ENCODE results near the gene SAPCD1. TPM values are rescaled to one million over a fixed set of nuclear protein-coding genes. Genes with fewer than 3 reads are reported as not detected.
"Not testable (repeated sequence)": the region's sequence is repeated elsewhere in the genome, so short reads cannot be mapped to it uniquely, and the experiment has no call there.

The SAPCD1 gene
- polyA plus RNA-seq, 12 donors, result 1.6 to 10.7 (median 2.4) TPM; not detected in 2

- DNase-seq, result no peak
These were observed 34.5 kb downstream of the SAPCD1 start for GRCh38 chr6:31796993-31797385.

- DNase-seq, result no peak
These were observed 35.1 kb downstream of the SAPCD1 start for GRCh38 chr6:31797588-31797987.

GRCh38 chr6:31799781-31800180 lies 37.3 kb downstream of the SAPCD1 start:
- peak; percentile 38 for DNase-seq

DNA sequence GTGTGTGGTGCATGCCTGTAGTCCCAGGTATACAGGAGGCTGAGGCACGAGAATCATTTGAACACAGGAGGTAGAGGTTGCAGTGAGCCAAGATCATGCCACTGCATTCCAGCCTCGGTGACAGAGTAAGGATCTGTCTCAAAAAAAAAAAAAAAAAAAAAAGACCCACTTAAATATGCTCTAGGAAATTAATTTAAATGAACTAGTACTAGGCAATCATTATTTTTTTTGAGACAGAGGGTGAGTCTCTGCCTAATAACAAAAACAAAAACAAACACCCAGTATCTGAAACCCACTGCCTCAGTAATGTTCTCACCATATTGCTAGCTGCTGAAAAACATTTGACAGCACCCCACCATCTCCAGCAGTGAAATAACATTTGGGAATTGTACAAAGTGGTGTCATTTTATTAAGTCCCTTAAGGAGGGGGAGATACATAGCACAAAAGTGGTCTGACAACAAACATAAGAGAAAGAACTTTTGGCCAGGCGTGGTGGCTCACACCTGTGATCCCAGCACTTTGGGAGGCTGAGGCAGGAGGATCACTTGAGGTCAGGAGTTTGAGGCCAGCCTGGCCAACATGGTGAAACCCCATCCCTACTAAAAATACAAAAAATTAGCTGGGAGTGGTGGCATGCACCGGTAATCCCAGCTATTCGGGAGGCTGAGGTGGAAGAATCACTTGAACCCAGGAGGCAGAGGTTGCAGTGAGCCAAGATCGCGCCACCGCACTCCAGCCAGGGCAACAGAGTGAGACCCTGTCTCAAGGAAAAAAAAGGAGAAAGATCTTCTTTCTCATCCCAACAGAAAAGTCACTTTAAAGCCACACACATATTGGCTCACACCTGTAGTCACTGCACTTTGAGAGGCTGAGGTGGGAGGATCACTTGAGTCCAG lies 38.8 kb downstream of the SAPCD1 start:
- not testable (repeated sequence) for DNase-seq

DNA sequence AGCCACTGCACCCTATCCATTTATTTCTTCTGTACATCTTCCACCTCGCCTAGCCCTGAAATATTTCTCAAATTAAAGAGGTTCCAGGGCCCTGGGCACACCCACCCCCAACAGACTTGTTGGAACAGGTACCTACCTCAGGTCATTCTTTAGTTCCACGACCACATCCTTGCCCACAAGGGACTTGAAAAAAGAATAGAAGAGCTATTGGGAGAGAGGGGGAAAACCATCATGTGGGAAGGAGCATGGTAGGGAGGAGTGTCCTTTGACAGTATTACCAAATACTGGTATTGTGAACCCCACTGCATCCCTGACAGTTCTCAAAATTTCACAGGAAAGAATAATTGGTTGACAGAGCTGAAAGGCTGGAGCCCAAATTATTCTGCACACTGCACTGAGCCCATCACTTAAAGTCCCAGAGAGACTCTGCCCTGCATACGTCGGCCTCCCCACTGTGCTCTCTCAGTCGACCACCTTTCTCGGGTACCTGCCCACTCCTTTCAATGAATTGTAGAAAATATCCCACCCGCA lies 43.5 kb downstream of the SAPCD1 start:
- no peak for DNase-seq

GRCh38 chr6:31806470-31807272 lies 44.2 kb downstream of the SAPCD1 start, which contains the start of gene LSM2:
LSM2 (minus strand) TSS chr6:31806966; CDS start chr6:31806757, 209 bp downstream.
- DNase-seq, result peak; percentile 98

- not testable (repeated sequence) for DNase-seq
These were observed 46.1 kb downstream of the SAPCD1 start for GRCh38 chr6:31808599-31808998.

- no peak for DNase-seq
These were observed 49.2 kb downstream of the SAPCD1 start for GRCh38 chr6:31811645-31812044.

DNA sequence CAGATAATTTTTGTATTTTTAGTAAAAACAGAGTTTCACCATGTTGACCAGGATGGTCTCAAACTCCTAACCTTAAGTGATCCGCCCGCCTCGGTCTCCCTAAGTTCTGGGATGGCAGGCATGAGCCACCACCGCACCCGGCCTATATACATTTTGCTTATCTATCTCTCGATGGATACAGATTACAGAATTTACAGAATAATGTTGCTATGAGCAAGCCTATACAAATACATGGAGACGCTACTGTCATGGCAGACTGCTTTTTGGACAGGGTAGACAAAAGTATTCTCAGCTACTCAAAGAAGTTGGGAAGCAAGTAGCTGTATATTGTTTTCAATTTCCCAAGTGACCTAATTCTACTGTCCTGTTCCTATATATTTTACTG lies 51.0 kb downstream of the SAPCD1 start:
- DNase-seq, result no peak

Other genes with a start within 250 kb of the SAPCD1 start
- not detected for gene MCCD1, start 233.7 kb upstream of the SAPCD1 start, polyA plus RNA-seq (ENCODE audit: insufficient read length in 12 of 12)
- 100 to 1,000 TPM in 11 of 12 donors, not detected in 1; 312 to 457 (median 352) TPM for gene DDX39B, start 220.7 kb upstream of the SAPCD1 start, polyA plus RNA-seq (ENCODE audit: insufficient read length in 12 of 12)
- gene ATP6V1G2, start 216.0 kb upstream of the SAPCD1 start, polyA plus RNA-seq (ENCODE audit: insufficient read length in 12 of 12), result 1 to 10 TPM in 10 of 12 donors, not detected in 2; 3.3 to 6.6 (median 4.1) TPM
- 10 to 100 TPM in 11 of 12 donors, not detected in 1; 11.4 to 23.7 (median 14.1) TPM for gene NFKBIL1, start 215.0 kb upstream of the SAPCD1 start, polyA plus RNA-seq (ENCODE audit: insufficient read length in 12 of 12)
- gene LTA, start 190.4 kb upstream of the SAPCD1 start, polyA plus RNA-seq (ENCODE audit: insufficient read length in 12 of 12), result 1 to 10 TPM in 1 of 12 donors, under 1 TPM in 5, not detected in 6; 0.13 to 2.6 (median 0.33) TPM
- gene TNF, start 187.1 kb upstream of the SAPCD1 start, polyA plus RNA-seq (ENCODE audit: insufficient read length in 12 of 12), result 1 to 10 TPM in 1 of 12 donors, under 1 TPM in 8, not detected in 3; 0.11 to 1.5 (median 0.33) TPM
- 10 to 100 TPM in 1 of 12 donors, 1 to 10 TPM in 7, under 1 TPM in 2, not detected in 2; 0.57 to 23.4 (median 1.3) TPM for gene LTB, start 180.2 kb upstream of the SAPCD1 start, polyA plus RNA-seq (ENCODE audit: insufficient read length in 12 of 12)
- gene LST1, start 176.4 kb upstream of the SAPCD1 start, polyA plus RNA-seq (ENCODE audit: insufficient read length in 12 of 12), result 10 to 100 TPM in 2 of 12 donors, 1 to 10 TPM in 8, not detected in 2; 3.9 to 24.6 (median 5.9) TPM
- under 1 TPM in 6 of 12 donors, not detected in 6; 0.22 to 0.63 (median 0.25) TPM for gene NCR3, start 169.7 kb upstream of the SAPCD1 start, polyA plus RNA-seq (ENCODE audit: insufficient read length in 12 of 12)
- gene AIF1, start 147.4 kb upstream of the SAPCD1 start, polyA plus RNA-seq (ENCODE audit: insufficient read length in 12 of 12), result 10 to 100 TPM in 11 of 12 donors, not detected in 1; 12.8 to 39.9 (median 18.8) TPM
- 100 to 1,000 TPM; 104 to 352 (median 123) TPM for gene PRRC2A, start 141.9 kb upstream of the SAPCD1 start, polyA plus RNA-seq (ENCODE audit: insufficient read length in 12 of 12)
- gene BAG6, start 110.0 kb upstream of the SAPCD1 start, polyA plus RNA-seq (ENCODE audit: insufficient read length in 12 of 12), result 100 to 1,000 TPM in 11 of 12 donors, not detected in 1; 153 to 248 (median 195) TPM
- 1 to 10 TPM in 10 of 12 donors, not detected in 2; 3.4 to 9.7 (median 4.8) TPM for gene APOM, start 106.8 kb upstream of the SAPCD1 start, polyA plus RNA-seq (ENCODE audit: insufficient read length in 12 of 12)
- 10 to 100 TPM in 11 of 12 donors, not detected in 1; 10.9 to 15.8 (median 12.5) TPM for gene C6orf47, start 101.9 kb upstream of the SAPCD1 start, polyA plus RNA-seq (ENCODE audit: insufficient read length in 12 of 12)
- gene GPANK1, start 97.7 kb upstream of the SAPCD1 start, polyA plus RNA-seq (ENCODE audit: insufficient read length in 12 of 12), result 10 to 100 TPM in 11 of 12 donors, not detected in 1; 12.1 to 25.8 (median 13.5) TPM
- gene CSNK2B, start 96.6 kb upstream of the SAPCD1 start, polyA plus RNA-seq (ENCODE audit: insufficient read length in 12 of 12), result 100 to 1,000 TPM in 11 of 12 donors, not detected in 1; 121 to 202 (median 144) TPM
- 10 to 100 TPM in 9 of 12 donors, 1 to 10 TPM in 2, not detected in 1; 6.1 to 27.9 (median 14.2) TPM for gene LY6G5B, start 92.7 kb upstream of the SAPCD1 start, polyA plus RNA-seq (ENCODE audit: insufficient read length in 12 of 12)
- gene LY6G5C, start 81.6 kb upstream of the SAPCD1 start, polyA plus RNA-seq (ENCODE audit: insufficient read length in 12 of 12), result 1 to 10 TPM in 10 of 12 donors, not detected in 2; 1.2 to 6.4 (median 3.2) TPM
- 10 to 100 TPM in 11 of 12 donors, not detected in 1; 35.4 to 54.1 (median 43.1) TPM for gene ABHD16A, start 59.3 kb upstream of the SAPCD1 start, polyA plus RNA-seq (ENCODE audit: insufficient read length in 12 of 12)
- gene LY6G6F, start 55.8 kb upstream of the SAPCD1 start, polyA plus RNA-seq (ENCODE audit: insufficient read length in 12 of 12), result under 1 TPM in 1 of 12 donors, not detected in 11; 0.27 TPM
- gene LY6G6D, start 47.3 kb upstream of the SAPCD1 start, polyA plus RNA-seq (ENCODE audit: insufficient read length in 12 of 12), result 1 to 10 TPM in 1 of 12 donors, under 1 TPM in 5, not detected in 6; 0.50 to 1.1 (median 0.75) TPM
- 1 to 10 TPM in 3 of 12 donors, under 1 TPM in 4, not detected in 5; 0.28 to 6.6 (median 0.63) TPM for gene LY6G6C, start 40.9 kb upstream of the SAPCD1 start, polyA plus RNA-seq (ENCODE audit: insufficient read length in 12 of 12)
- 1 to 10 TPM in 2 of 12 donors, under 1 TPM in 8, not detected in 2; 0.49 to 1.7 (median 0.63) TPM for gene MPIG6B, start 39.3 kb upstream of the SAPCD1 start, polyA plus RNA-seq (ENCODE audit: insufficient read length in 12 of 12)
- 100 to 1,000 TPM in 8 of 12 donors, 10 to 100 TPM in 3, not detected in 1; 89.7 to 152 (median 108) TPM for gene DDAH2, start 33.4 kb upstream of the SAPCD1 start, polyA plus RNA-seq (ENCODE audit: insufficient read length in 12 of 12)
- gene CLIC1, start 26.1 kb upstream of the SAPCD1 start, polyA plus RNA-seq (ENCODE audit: insufficient read length in 12 of 12), result 100 to 1,000 TPM in 11 of 12 donors, not detected in 1; 100 to 194 (median 129) TPM
- 10 to 100 TPM in 6 of 12 donors, 1 to 10 TPM in 5, not detected in 1; 7.4 to 32.2 (median 13.8) TPM for gene MSH5, start 22.7 kb upstream of the SAPCD1 start, polyA plus RNA-seq (ENCODE audit: insufficient read length in 12 of 12)
- 1 to 10 TPM in 10 of 12 donors, not detected in 2; 1.1 to 4.1 (median 2.1) TPM for gene VWA7, start 14.7 kb downstream of the SAPCD1 start, polyA plus RNA-seq (ENCODE audit: insufficient read length in 12 of 12)
- gene VARS1, start 33.1 kb downstream of the SAPCD1 start, polyA plus RNA-seq (ENCODE audit: insufficient read length in 12 of 12), result 10 to 100 TPM in 11 of 12 donors, not detected in 1; 38.6 to 60.8 (median 45.0) TPM
- 10 to 100 TPM in 11 of 12 donors, not detected in 1; 47.5 to 67.9 (median 58.6) TPM for gene LSM2, start 44.3 kb downstream of the SAPCD1 start, polyA plus RNA-seq (ENCODE audit: insufficient read length in 12 of 12)
- gene HSPA1L, start 52.6 kb downstream of the SAPCD1 start, polyA plus RNA-seq (ENCODE audit: insufficient read length in 12 of 12), result 1 to 10 TPM in 10 of 12 donors, not detected in 2; 3.6 to 5.5 (median 4.5) TPM
- gene HSPA1A, start 52.9 kb downstream of the SAPCD1 start, polyA plus RNA-seq (ENCODE audit: insufficient read length in 12 of 12), result 100 to 1,000 TPM in 1 of 12 donors, 10 to 100 TPM in 10, not detected in 1; 47.4 to 110 (median 62.3) TPM
- 1,000 to 10,000 TPM in 1 of 12 donors, 100 to 1,000 TPM in 2, 10 to 100 TPM in 9; 28.3 to 1,034 (median 49.7) TPM for gene HSPA1B, start 65.1 kb downstream of the SAPCD1 start, polyA plus RNA-seq (ENCODE audit: insufficient read length in 12 of 12)
- 10 to 100 TPM in 11 of 12 donors, not detected in 1; 14.6 to 32.7 (median 16.0) TPM for gene NEU1, start 100.2 kb downstream of the SAPCD1 start, polyA plus RNA-seq (ENCODE audit: insufficient read length in 12 of 12)
- gene SLC44A4, start 116.3 kb downstream of the SAPCD1 start, polyA plus RNA-seq (ENCODE audit: insufficient read length in 12 of 12), result 10 to 100 TPM in 1 of 12 donors, under 1 TPM in 9, not detected in 2; 0.09 to 25.0 (median 0.23) TPM
- gene EHMT2, start 135.0 kb downstream of the SAPCD1 start, polyA plus RNA-seq (ENCODE audit: insufficient read length in 12 of 12), result 10 to 100 TPM in 11 of 12 donors, not detected in 1; 26.0 to 62.8 (median 31.4) TPM
- 10 to 100 TPM in 5 of 12 donors, 1 to 10 TPM in 6, not detected in 1; 7.5 to 17.3 (median 9.7) TPM for gene ZBTB12, start 139.4 kb downstream of the SAPCD1 start, polyA plus RNA-seq (ENCODE audit: insufficient read length in 12 of 12)
- gene C2, start 165.1 kb downstream of the SAPCD1 start, polyA plus RNA-seq (ENCODE audit: insufficient read length in 12 of 12), result 10 to 100 TPM in 1 of 12 donors, 1 to 10 TPM in 10, not detected in 1; 4.3 to 21.2 (median 6.9) TPM
- gene CFB, start 183.4 kb downstream of the SAPCD1 start, polyA plus RNA-seq (ENCODE audit: insufficient read length in 12 of 12), result 1 to 10 TPM in 9 of 12 donors, under 1 TPM in 1, not detected in 2; 0.97 to 5.8 (median 1.6) TPM
- gene NELFE, start 196.3 kb downstream of the SAPCD1 start, polyA plus RNA-seq (ENCODE audit: insufficient read length in 12 of 12), result 10 to 100 TPM in 11 of 12 donors, not detected in 1; 54.1 to 83.6 (median 59.8) TPM
- 10 to 100 TPM in 11 of 12 donors, not detected in 1; 15.5 to 39.5 (median 28.6) TPM for gene SKIC2, start 196.5 kb downstream of the SAPCD1 start, polyA plus RNA-seq (ENCODE audit: insufficient read length in 12 of 12)
- 10 to 100 TPM in 11 of 12 donors, not detected in 1; 10.8 to 28.9 (median 16.1) TPM for gene DXO, start 209.5 kb downstream of the SAPCD1 start, polyA plus RNA-seq (ENCODE audit: insufficient read length in 12 of 12)
- gene C4A, start 219.4 kb downstream of the SAPCD1 start, polyA plus RNA-seq (ENCODE audit: insufficient read length in 12 of 12), result 10 to 100 TPM in 5 of 12 donors, 1 to 10 TPM in 5, not detected in 2; 4.4 to 20.3 (median 10.1) TPM

All from muscle of arm (tissue), 12 donors.